HG03571 (cell line): ENCODE results near the gene MEGF6.
A peak's percentile ranks its signal among the peaks of the same experiment; 100 is the strongest.

Experiments
- ATAC-seq: cut with Tn5 transposase; IDR thresholded peaks from one replicate; pipeline ENCODE4 v1.9.1; 2021; ENCODE audit not compliant: unreplicated experiment

Gene MEGF6

GRCh38 chr1:3495776-3496745, 115.2 kb downstream of the MEGF6 start:
- no peak for ATAC-seq

GRCh38 chr1:3494321-3495308, 116.7 kb downstream of the MEGF6 start:
- no peak for ATAC-seq

- no peak for ATAC-seq
Measured at GRCh38 chr1:3492545-3493246, 118.6 kb downstream of the MEGF6 start.

- ATAC-seq = peak; percentile 54
Measured at GRCh38 chr1:3491291-3492246, 119.7 kb downstream of the MEGF6 start.

GRCh38 chr1:3490046-3490745, 121.1 kb downstream of the MEGF6 start:
- no peak for ATAC-seq

- no peak for ATAC-seq
Measured at GRCh38 chr1:3488432-3488831, 122.9 kb downstream of the MEGF6 start.

GRCh38 chr1:3485016-3485415, 126.3 kb downstream of the MEGF6 start:
- ATAC-seq = no peak

GRCh38 chr1:3483801-3484444, 127.4 kb downstream of the MEGF6 start:
- ATAC-seq = no peak

- ATAC-seq = no peak
Measured at GRCh38 chr1:3483380-3483779, 127.9 kb downstream of the MEGF6 start.

- ATAC-seq = no peak
Measured at GRCh38 chr1:3482378-3482849, 128.9 kb downstream of the MEGF6 start.

GRCh38 chr1:3481836-3482375, 129.4 kb downstream of the MEGF6 start:
- ATAC-seq = no peak

GRCh38 chr1:3481046-3481445, 130.3 kb downstream of the MEGF6 start:
- ATAC-seq = no peak

GRCh38 chr1:3480369-3480719, 131.0 kb downstream of the MEGF6 start:
- ATAC-seq = no peak

- no peak for ATAC-seq
Measured at GRCh38 chr1:3479511-3480368, 131.6 kb downstream of the MEGF6 start.

- no peak for ATAC-seq
Measured at GRCh38 chr1:3478187-3478586, 133.1 kb downstream of the MEGF6 start.

- ATAC-seq = no peak
Measured at GRCh38 chr1:3477241-3477995, 133.9 kb downstream of the MEGF6 start.

- ATAC-seq = no peak
Measured at GRCh38 chr1:3476666-3477065, 134.6 kb downstream of the MEGF6 start.
